HG03097 (cell line): ENCODE results near the gene RXRA.

ENCODE experiments used
- ATAC-seq: cut with Tn5 transposase; IDR thresholded peaks from one replicate; pipeline ENCODE4 v1.9.1; 2021; ENCODE audit not compliant: unreplicated experiment, low FRiP score

Gene RXRA

GRCh38 chr9:134364391-134365114, 38.3 kb downstream of the RXRA start:
- ATAC-seq: no peak

DNA sequence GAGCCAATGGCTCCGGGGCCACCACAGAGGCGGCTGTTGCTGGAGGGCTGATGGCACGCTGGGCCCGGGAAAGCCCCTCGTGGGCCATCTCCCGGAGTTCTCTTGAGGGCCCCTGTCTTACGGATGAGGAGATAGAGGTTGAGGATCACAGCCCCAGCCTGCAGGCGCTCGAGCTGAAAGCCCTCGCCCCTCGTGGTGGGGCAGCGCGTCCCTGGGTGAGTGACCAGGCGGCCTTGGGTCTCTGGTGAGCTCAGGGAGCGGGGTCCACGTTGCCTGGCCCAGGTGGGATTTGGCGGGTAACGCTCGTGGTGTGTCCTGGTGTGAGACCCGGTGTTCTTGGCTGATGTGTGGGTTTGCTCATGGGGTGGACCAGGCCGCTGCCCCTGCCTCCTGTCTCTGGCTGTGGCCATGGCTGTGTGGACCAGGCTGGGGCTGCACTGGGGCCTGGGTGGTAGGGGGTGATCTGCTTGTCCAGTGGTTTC, 38.9 kb downstream of the RXRA start:
- no peak for ATAC-seq

DNA sequence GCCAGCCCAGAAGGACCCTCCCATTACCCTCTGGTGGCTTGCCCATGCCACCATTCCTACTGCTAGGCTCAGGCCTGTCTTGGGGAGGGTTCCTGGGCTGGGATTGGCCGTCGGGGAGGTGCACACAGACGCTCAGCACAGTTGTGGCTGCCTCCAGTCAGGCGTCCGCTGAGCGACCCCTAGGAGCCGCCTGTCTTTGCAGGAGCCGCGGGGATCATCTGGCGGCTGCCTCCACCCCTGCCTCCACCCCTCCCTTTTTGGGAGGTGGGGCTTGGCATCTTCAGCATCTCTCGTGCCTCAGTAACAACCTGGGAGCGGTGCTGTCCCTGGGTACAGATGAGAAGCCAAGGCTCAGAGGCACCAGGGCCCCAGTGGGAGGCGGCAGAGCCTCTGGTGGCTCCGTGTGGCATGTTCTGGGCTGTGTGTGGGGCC, 39.6 kb downstream of the RXRA start:
- no peak for ATAC-seq

GRCh38 chr9:134366223-134367031, 40.2 kb downstream of the RXRA start:
- ATAC-seq: no peak

DNA sequence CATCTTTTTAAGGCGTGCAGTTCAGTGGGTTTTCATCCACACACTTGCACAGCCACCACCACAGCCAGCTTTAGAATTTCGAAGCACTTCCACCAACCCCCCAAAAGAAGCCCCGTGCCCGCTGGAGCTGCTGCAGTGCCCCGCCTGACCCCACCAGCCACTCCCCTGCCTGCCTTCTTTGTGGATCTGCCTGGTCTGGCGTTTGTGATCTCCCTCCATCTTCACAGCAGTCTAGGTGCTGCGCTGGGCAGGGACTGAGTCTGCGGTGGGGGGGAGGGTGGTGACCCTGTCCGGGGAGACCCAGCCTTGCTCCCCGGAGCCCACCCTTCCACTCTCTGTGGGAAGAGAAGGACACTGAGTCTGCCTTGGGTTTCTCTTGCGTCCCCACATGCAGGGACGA, 40.8 kb downstream of the RXRA start:
- no peak for ATAC-seq

- ATAC-seq: no peak
These were observed 41.7 kb downstream of the RXRA start for GRCh38 chr9:134367791-134368490.

- no peak for ATAC-seq
These were observed 42.3 kb downstream of the RXRA start for GRCh38 chr9:134368571-134368970.

- ATAC-seq: no peak
These were observed 43.4 kb downstream of the RXRA start for GRCh38 chr9:134369416-134370212.

- no peak for ATAC-seq
These were observed 43.9 kb downstream of the RXRA start for GRCh38 chr9:134370213-134370492.

GRCh38 chr9:134370638-134371037, 44.4 kb downstream of the RXRA start:
- no peak for ATAC-seq

GRCh38 chr9:134371731-134372130, 45.5 kb downstream of the RXRA start:
- no peak for ATAC-seq

DNA sequence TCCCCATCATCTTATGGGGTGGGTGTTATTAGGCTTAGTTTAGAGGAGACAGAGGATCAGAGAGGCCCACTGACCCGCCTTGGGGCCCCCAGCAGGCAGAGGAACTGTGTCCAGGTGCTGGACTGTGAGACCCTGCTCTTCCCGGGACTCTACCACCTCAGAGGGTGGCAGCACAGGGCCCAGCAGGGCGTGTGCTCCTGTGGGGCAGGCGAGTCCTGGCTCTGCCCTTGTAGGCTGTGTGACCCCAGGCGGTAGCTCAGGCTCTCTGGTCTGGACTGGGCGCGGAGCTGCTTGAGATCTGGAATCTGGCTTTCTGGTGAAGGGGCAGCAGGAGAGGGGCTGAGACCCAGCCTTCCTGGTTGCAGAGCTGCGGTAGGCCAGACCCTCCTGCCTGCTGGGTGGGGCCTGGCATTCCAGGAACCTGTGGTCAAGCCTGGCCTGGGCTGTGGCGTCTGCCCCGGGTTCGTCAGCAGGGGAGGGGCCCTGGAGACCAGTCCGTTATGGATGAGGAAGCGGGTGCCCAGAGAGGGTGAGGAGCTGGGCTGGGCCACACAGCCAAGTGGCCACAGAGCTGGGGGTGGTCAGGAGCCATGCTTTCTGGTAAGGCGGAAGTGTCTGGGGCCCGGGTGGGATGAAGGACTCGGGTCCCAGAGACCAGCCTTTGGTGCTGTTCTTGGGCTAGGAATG, 46.5 kb downstream of the RXRA start:
- ATAC-seq: no peak

DNA sequence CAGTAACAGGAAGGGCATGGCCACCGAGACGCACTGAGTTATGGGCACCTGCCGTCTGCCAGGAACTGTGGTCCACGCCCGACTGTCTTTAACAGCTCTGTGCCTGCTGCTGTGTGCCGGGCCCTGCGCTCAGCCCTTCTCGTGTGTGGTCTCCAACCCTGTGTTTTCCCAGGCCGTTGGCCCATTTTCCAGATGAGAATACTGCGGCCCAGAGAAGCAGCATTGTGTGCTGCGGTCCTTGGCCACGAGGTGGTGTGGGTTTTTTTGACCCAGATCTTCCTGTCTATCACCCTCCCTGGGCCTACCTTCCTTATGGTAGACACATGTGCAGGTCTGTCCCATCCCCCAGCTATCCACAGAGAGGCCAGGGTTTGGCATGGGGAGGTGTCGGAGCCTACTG, 47.0 kb downstream of the RXRA start:
- ATAC-seq: no peak

DNA sequence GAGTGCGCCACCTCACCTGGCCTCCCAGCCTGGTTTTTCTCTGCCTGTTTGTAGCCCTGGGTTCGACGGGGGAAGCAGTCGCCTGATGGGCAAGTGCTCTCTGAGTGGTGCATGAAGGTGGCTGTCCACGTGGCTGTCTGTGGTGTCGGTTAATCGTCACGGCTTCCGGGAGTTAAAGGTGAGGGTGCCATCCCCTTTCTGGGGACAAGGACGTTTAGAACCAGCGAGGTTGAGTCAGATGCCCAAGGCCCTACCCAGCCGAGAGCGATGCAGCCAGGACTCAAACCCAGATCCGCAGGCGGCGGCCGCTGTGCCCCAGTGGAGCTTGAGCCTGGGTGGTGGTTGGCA, 47.7 kb downstream of the RXRA start:
- no peak for ATAC-seq

DNA sequence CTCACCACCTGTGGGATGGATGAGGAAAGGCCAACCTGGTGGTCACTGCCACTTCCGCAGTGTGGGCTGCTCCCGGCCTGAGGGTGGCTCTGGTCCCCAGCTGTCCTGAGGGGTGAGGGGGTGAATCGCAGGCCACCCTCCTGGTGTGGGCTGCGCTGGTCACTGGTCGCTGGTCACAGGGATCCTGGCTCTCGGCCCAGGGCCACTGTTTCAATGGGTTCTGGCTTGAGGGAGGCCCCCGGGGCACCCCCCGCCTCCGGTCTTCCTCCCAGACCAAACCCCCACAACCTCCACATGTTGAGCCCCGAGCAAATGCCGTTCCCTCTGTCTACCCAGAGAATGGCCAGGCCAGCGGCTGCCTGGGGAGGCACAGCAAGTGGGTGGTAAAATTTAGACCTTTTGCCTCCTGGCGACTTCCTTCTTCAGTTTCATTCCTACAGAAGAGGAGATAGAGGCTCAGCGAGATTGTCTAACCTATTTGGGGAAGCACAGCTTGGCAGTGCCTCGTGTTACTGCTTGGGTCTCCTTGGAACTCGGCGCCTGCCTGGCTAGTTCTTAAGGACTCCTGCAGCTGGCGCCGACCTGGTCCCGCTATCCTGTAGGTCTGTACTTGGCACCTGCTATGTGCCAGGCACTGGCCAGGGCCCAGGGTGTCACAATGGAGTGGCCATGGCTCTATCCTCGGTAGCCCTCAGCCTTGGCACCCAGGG, 48.2 kb downstream of the RXRA start:
- no peak for ATAC-seq

- ATAC-seq: no peak
These were observed 48.7 kb downstream of the RXRA start for GRCh38 chr9:134375011-134375390.

- ATAC-seq: no peak
These were observed 49.5 kb downstream of the RXRA start for GRCh38 chr9:134375430-134376385.

- ATAC-seq: no peak
These were observed 50.3 kb downstream of the RXRA start for GRCh38 chr9:134376386-134377142.
